Stomach (tissue), 4 donors: ENCODE data around the gene KCNK15.

Source experiments
- CTCF ChIP-seq, 7 experiments: fragments of 450-650 bp in 4 of 7; fragments of 200-600 bp in 3 of 7; sonication (generic) in 3 of 7; IDR thresholded peaks; one replicate each; pipeline ENCODE4 v1.5.1; 2016 to 2019; ENCODE audit warnings: antibody characterized with exemption in 7 of 7, control low read depth in 2 of 7, mild to moderate bottlenecking in 1 of 7
- EP300 ChIP-seq: sonication (generic); formaldehyde crosslinking; IDR thresholded peaks from one replicate; pipeline ENCODE4 v1.6.1; 2017; ENCODE audit warnings: antibody characterized with exemption
- POLR2A ChIP-seq, 4 donors: fragments of 450-650 bp; IDR thresholded peaks; one replicate each; pipeline ENCODE4 v1.6.1; 2016; ENCODE audit warnings: antibody characterized with exemption in 4 of 4, control low read depth in 2 of 4, mild to moderate bottlenecking in 1 of 4, moderate library complexity in 1 of 4

GRCh38 chr20:44709380-44709779, 36.3 kb upstream of the KCNK15 start:
- TF ChIP-seq CTCF (IDR thresholded peaks at IDR 0.05) (no peak), POLR2A (IDR thresholded peaks at IDR 0.05) (no peak), EP300 (no peak)
